ENCODE results near the gene SMARCAL1. TPM values are rescaled to one million over a fixed set of nuclear protein-coding genes. Genes with fewer than 3 reads are reported as not detected.

Gene SMARCAL1
- total RNA-seq, 1 experiment from 2014 or later: 26.4 TPM

GRCh38 chr2:216436383-216436782, 24.1 kb downstream of the SMARCAL1 start:
- H3K36me3 ChIP-seq (ENCODE audit: control insufficient read depth, insufficient read depth, low read length): no peaks in the 10 kb centered on the region; the same call in 1 of the 2 replicates
- no peak overlapping the region for H3K27ac ChIP-seq (ENCODE audit: low read length)
- ATAC-seq (no peak), DNase-seq (ENCODE audit: low read depth, low spot score) (no peak)
- ChIA-PET CTCF (no interaction called here), POLR2A (no interaction called here)
- no peaks in the 10 kb centered on the region for H3K27me3 ChIP-seq (ENCODE audit: control insufficient read depth, insufficient read depth, low read length)
- H3K4me1 ChIP-seq (ENCODE audit: control insufficient read depth, insufficient read depth, low read length): no peaks in the 10 kb centered on the region
- intact Hi-C loops (cut with micrococcal nuclease; ENCODE audit: unreplicated experiment) (no loop called here), in situ Hi-C loops (cut with HindIII; ENCODE audit: low pct_unique_long_range_greater_than_20kb, low sequenced_read_pairs) (no loop called here)
- H3K4me3 ChIP-seq (ENCODE audit: low read depth in 2 of 2, low read length in 2 of 2): no peak overlapping the region
- no peak for TF ChIP-seq CTCF (IDR thresholded peaks at IDR 0.05)
- TF ChIP-seq TCF7L2 (IDR thresholded peaks at IDR 0.05; ENCODE audit: low read depth, low read length): no peak
- no peak for TF ChIP-seq SIN3A (IDR thresholded peaks at IDR 0.05; ENCODE audit: borderline replicate concordance, insufficient read depth, low read depth, low read length)
- no peak for TF ChIP-seq POLR2AphosphoS5 (IDR thresholded peaks at IDR 0.05; ENCODE audit: low read depth, low read length)
- no peak for TF ChIP-seq REST (IDR thresholded peaks at IDR 0.05; ENCODE audit: insufficient read depth in 1 of 2, low read depth in 2 of 2, low read length in 1 of 2)
- no peaks in the 10 kb centered on the region for H3K9me3 ChIP-seq (ENCODE audit: control insufficient read depth, insufficient read depth, low read depth, low read length)
- no TSS peak for BruUV-seq (replicated peaks)

- Histone ChIP-seq H3K9me3 (ENCODE audit: control insufficient read depth, insufficient read depth, low read depth, low read length) (no peaks in the 10 kb centered on the region), H3K36me3 (ENCODE audit: control insufficient read depth, insufficient read depth, low read length) (no peaks in the 10 kb centered on the region; the same call in none of the 2 replicates), H3K27ac (ENCODE audit: low read length) (no peak overlapping the region), H3K4me1 (ENCODE audit: control insufficient read depth, insufficient read depth, low read length) (no peaks in the 10 kb centered on the region), H3K27me3 (ENCODE audit: control insufficient read depth, insufficient read depth, low read length) (no peaks in the 10 kb centered on the region), H3K4me3 (ENCODE audit: low read depth in 2 of 2, low read length in 2 of 2) (no peak overlapping the region)
- intact Hi-C loops (cut with micrococcal nuclease; ENCODE audit: unreplicated experiment) (no loop called here), in situ Hi-C loops (cut with HindIII; ENCODE audit: low pct_unique_long_range_greater_than_20kb, low sequenced_read_pairs) (no loop called here)
- no peak for ATAC-seq
- no peak for DNase-seq (ENCODE audit: low read depth, low spot score)
- no TSS peak for BruUV-seq (replicated peaks)
- ChIA-PET POLR2A (no interaction called here), CTCF (no interaction called here)
- no peak for TF ChIP-seq POLR2AphosphoS5 (IDR thresholded peaks at IDR 0.05; ENCODE audit: low read depth, low read length)
- no peak for TF ChIP-seq CTCF (IDR thresholded peaks at IDR 0.05)
- TF ChIP-seq REST (IDR thresholded peaks at IDR 0.05; ENCODE audit: insufficient read depth in 1 of 2, low read depth in 2 of 2, low read length in 1 of 2): no peak
- TF ChIP-seq TCF7L2 (IDR thresholded peaks at IDR 0.05; ENCODE audit: low read depth, low read length): no peak
- TF ChIP-seq SIN3A (IDR thresholded peaks at IDR 0.05; ENCODE audit: borderline replicate concordance, insufficient read depth, low read depth, low read length): no peak
Observed at GRCh38 chr2:216441308-216442010, 29.2 kb downstream of the SMARCAL1 start.
